ENCODE measurements around the gene RAD51AP1. TPM values are rescaled to one million over a fixed set of nuclear protein-coding genes. Genes with fewer than 3 reads are reported as not detected.

The RAD51AP1 gene
- total and polyA plus RNA-seq, 11 donors: 0.19 to 8.2 (median 1.1) TPM; not detected in 1

- Histone ChIP-seq H3K4me3 (no peak overlapping the region), H3K36me3 (peaks cover 0 to 24% (median 2%) of the 10 kb centered on the region in 9 donors), H3K27ac (no peak overlapping the region), H3K27me3 (no peaks in the 10 kb centered on the region), H3K9me3 (no peaks in the 10 kb centered on the region), H3K4me1 (peaks cover 0 to 28% (median 14%) of the 10 kb centered on the region in 12 donors)
- ATAC-seq (no peak), DNase-seq (no peak)
- no peak for TF ChIP-seq POLR2A (IDR thresholded peaks at IDR 0.05)
- TF ChIP-seq, protein P1, sequence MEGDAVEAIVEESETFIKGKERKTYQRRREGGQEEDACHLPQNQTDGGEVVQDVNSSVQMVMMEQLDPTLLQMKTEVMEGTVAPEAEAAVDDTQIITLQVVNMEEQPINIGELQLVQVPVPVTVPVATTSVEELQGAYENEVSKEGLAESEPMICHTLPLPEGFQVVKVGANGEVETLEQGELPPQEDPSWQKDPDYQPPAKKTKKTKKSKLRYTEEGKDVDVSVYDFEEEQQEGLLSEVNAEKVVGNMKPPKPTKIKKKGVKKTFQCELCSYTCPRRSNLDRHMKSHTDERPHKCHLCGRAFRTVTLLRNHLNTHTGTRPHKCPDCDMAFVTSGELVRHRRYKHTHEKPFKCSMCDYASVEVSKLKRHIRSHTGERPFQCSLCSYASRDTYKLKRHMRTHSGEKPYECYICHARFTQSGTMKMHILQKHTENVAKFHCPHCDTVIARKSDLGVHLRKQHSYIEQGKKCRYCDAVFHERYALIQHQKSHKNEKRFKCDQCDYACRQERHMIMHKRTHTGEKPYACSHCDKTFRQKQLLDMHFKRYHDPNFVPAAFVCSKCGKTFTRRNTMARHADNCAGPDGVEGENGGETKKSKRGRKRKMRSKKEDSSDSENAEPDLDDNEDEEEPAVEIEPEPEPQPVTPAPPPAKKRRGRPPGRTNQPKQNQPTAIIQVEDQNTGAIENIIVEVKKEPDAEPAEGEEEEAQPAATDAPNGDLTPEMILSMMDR (IDR thresholded peaks at IDR 0.05): no peak
- intact Hi-C loops (cut with DNase I): no loop called here
- 83 to 90% (median 85%) methylated on average over 3 of the region's 3 CpGs for WGBS, 4 donors
Observed at GRCh38 chr12:4540170-4540569, 1.5 kb downstream of the RAD51AP1 start.

DNA sequence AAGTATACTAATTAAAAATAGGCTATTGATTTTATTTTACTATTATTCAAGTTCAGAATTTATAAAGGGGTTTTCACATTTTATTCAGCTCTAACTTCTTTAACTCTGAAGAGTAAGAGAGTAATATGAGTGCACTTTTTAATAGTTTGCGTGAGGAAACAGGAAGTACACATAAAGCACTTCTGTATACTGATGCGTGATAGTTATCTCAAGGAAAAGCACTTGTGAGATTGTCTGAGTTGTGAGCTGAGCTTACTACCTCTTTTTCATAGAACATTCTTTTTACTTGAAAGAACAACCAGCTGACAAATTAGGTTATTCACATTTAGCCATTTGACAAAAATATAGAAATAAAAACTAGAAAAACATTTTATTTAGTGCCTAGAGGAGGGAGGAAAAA, 1.9 kb downstream of the RAD51AP1 start:
- ATAC-seq: no peak
- no peak for DNase-seq
- intact Hi-C loops (cut with DNase I): no loop called here
- TF ChIP-seq, protein P1 (IDR thresholded peaks at IDR 0.05): no peak
- TF ChIP-seq POLR2A (IDR thresholded peaks at IDR 0.05): no peak
- no peak overlapping the region for H3K4me3 ChIP-seq
- peaks cover 0 to 28% (median 14%) of the 10 kb centered on the region in 12 donors for H3K4me1 ChIP-seq
- no peaks in the 10 kb centered on the region for H3K9me3 ChIP-seq
- H3K27me3 ChIP-seq: no peaks in the 10 kb centered on the region
- WGBS, 4 donors: 60 to 74% (median 67%) methylated on average over 2 of the region's 2 CpGs
- peaks cover 0 to 20% (median 0%) of the 10 kb centered on the region in 9 donors for H3K36me3 ChIP-seq
- H3K27ac ChIP-seq: no peak overlapping the region

GRCh38 chr12:4545195-4545594, 6.5 kb downstream of the RAD51AP1 start:
- H3K4me1 ChIP-seq: peaks cover 0 to 2% (median 0%) of the 10 kb centered on the region in 12 donors
- no peaks in the 10 kb centered on the region for H3K27me3 ChIP-seq
- no peak for ATAC-seq
- peaks cover 0 to 27% (median 0%) of the 10 kb centered on the region in 9 donors for H3K36me3 ChIP-seq
- intact Hi-C loops (cut with DNase I): no loop called here
- WGBS, 4 donors: 84 to 91% (median 88%) methylated on average over 1 of the region's 1 CpG
- H3K4me3 ChIP-seq: no peak overlapping the region
- no peak for DNase-seq
- H3K9me3 ChIP-seq: no peaks in the 10 kb centered on the region
- TF ChIP-seq, protein P1 (IDR thresholded peaks at IDR 0.05): no peak
- TF ChIP-seq POLR2A (IDR thresholded peaks at IDR 0.05): no peak
- no peak overlapping the region for H3K27ac ChIP-seq

GRCh38 chr12:4552191-4552590, 13.5 kb downstream of the RAD51AP1 start:
- 98 to 100% (median 99%) methylated on average over 1 of the region's 1 CpG for WGBS, 4 donors
- intact Hi-C loops (cut with DNase I): no loop called here
- Histone ChIP-seq H3K27me3 (no peaks in the 10 kb centered on the region), H3K4me3 (no peak overlapping the region), H3K36me3 (no peaks in the 10 kb centered on the region), H3K27ac (no peak overlapping the region), H3K9me3 (no peaks in the 10 kb centered on the region), H3K4me1 (peaks cover 0 to 20% (median under 1%) of the 10 kb centered on the region in 12 donors)
- TF ChIP-seq, protein P1 (IDR thresholded peaks at IDR 0.05): no peak
- no peak for TF ChIP-seq POLR2A (IDR thresholded peaks at IDR 0.05)
- ATAC-seq (no peak), DNase-seq (no peak)
